Astrocyte (in vitro differentiated cells and primary cell): ENCODE measurements around the gene STC2. TPM values are rescaled to one million over a fixed set of nuclear protein-coding genes. Genes with fewer than 3 reads are reported as not detected.

ENCODE experiments used
- DNase-seq: peaks from one replicate; pipeline ENCODE4 v3.0.0-alpha.2; 2010; ENCODE audit warnings: low read depth
- FAIRE-seq: peaks from 2 replicates; lab custom pipeline; 2011; peaks lifted over from hg19 to GRCh38; lab: Jason Lieb, UNC
- H2AFZ ChIP-seq: 2 replicates; pipeline ENCODE4 v1.6.0; 2012; ENCODE audit warnings: low read depth, low read length, inconsistent platforms
- H3K27ac ChIP-seq: 2 replicates; pipeline ENCODE4 v1.5.1; 2011; ENCODE audit warnings: low read depth, low read length, inconsistent platforms
- H3K27me3 ChIP-seq: 2 replicates; pipeline ENCODE4 v1.6.0; 2011; ENCODE audit warnings: low read length, inconsistent platforms; ENCODE audit not compliant: insufficient read depth
- H3K36me3 ChIP-seq: 2 replicates; pipeline ENCODE4 v1.5.1; 2011; ENCODE audit warnings: low read length, inconsistent platforms; ENCODE audit not compliant: insufficient read depth
- H3K4me1 ChIP-seq: 2 replicates; pipeline ENCODE4 v1.5.1; 2011; ENCODE audit warnings: low read length, inconsistent platforms; ENCODE audit not compliant: insufficient read depth
- H3K4me2 ChIP-seq: 2 replicates; pipeline ENCODE4 v1.6.0; 2012; ENCODE audit warnings: low read length, inconsistent platforms
- H3K4me3 ChIP-seq: 2 replicates; pipeline ENCODE4 v1.5.1; 2011; ENCODE audit warnings: low read depth, mild to moderate bottlenecking, low read length, inconsistent platforms; ENCODE audit not compliant: insufficient read depth
- H3K79me2 ChIP-seq: 2 replicates; pipeline ENCODE4 v1.6.0; 2012; ENCODE audit warnings: mild to moderate bottlenecking, low read length, inconsistent platforms; ENCODE audit not compliant: insufficient read depth
- H3K9ac ChIP-seq: 2 replicates; pipeline ENCODE4 v1.6.0; 2012; ENCODE audit warnings: mild to moderate bottlenecking, low read length, inconsistent platforms
- H3K9me3 ChIP-seq: 2 replicates; pipeline ENCODE4 v1.5.1; 2012; ENCODE audit warnings: low read depth, mild to moderate bottlenecking, low read length, inconsistent platforms; ENCODE audit not compliant: insufficient read depth
- H4K20me1 ChIP-seq: 2 replicates; pipeline ENCODE4 v1.6.0; 2012; ENCODE audit warnings: low read length, inconsistent platforms; ENCODE audit not compliant: insufficient read depth
- H3K27ac Mint-ChIP-seq: one replicate; pipeline ENCODE4 v1.8.0; 2021; ENCODE audit warnings: mild to moderate bottlenecking, mixed read lengths; ENCODE audit not compliant: unreplicated experiment
- H3K27me3 Mint-ChIP-seq: one replicate; pipeline ENCODE4 v1.8.0; 2021; ENCODE audit warnings: low read depth, mixed read lengths; ENCODE audit not compliant: unreplicated experiment
- H3K36me3 Mint-ChIP-seq: one replicate; pipeline ENCODE4 v1.8.0; 2021; ENCODE audit warnings: low read depth, mixed read lengths; ENCODE audit not compliant: unreplicated experiment
- H3K4me1 Mint-ChIP-seq: one replicate; pipeline ENCODE4 v1.8.0; 2021; ENCODE audit warnings: low read depth, mixed read lengths; ENCODE audit not compliant: unreplicated experiment
- H3K4me3 Mint-ChIP-seq: one replicate; pipeline ENCODE4 v1.8.0; 2021; ENCODE audit warnings: mild to moderate bottlenecking, moderate library complexity, mixed read lengths; ENCODE audit not compliant: unreplicated experiment
- H3K9me3 Mint-ChIP-seq: one replicate; pipeline ENCODE4 v1.8.0; 2021; ENCODE audit warnings: mild to moderate bottlenecking, mixed read lengths; ENCODE audit not compliant: unreplicated experiment
- CTCF ChIP-seq: IDR thresholded peaks from 2 replicates; pipeline ENCODE4 v1.5.1; 2011; ENCODE audit warnings: low read depth, mild to moderate bottlenecking, inconsistent platforms, low read length, moderate library complexity; ENCODE audit not compliant: insufficient read depth
- EZH2 ChIP-seq: IDR thresholded peaks from 2 replicates; pipeline ENCODE4 v1.6.1; 2012; ENCODE audit warnings: mild to moderate bottlenecking, low read length, inconsistent platforms; ENCODE audit not compliant: insufficient read depth
- total RNA-seq: library from RNA; stranded (reverse); gene quantifications from 2 replicates; pipeline ENCODE4 v1.2.1, GENCODE V29; 2021

Gene STC2
- total RNA-seq, 1 donor from 2014 or later: 206 TPM

GRCh38 chr5:173278172-173278571, 50.0 kb downstream of the STC2 start:
- no peak for DNase-seq
- TF ChIP-seq EZH2: no peak
- TF ChIP-seq CTCF: no peak
- Histone ChIP-seq H3K4me1 (no peaks in the 10 kb centered on the region), H3K9ac (no peak overlapping the region), H3K36me3 (no peaks in the 10 kb centered on the region), H3K9me3 (no peaks in the 10 kb centered on the region), H3K27me3 (peaks cover 42% of the 10 kb centered on the region), H2AFZ (no peak overlapping the region), H3K4me3 (no peak overlapping the region), H3K4me2 (no peak overlapping the region), H3K79me2 (no peaks in the 10 kb centered on the region), H3K27ac (no peak overlapping the region), H4K20me1 (no peaks in the 10 kb centered on the region)
- H3K27ac Mint-ChIP-seq: no peak overlapping the region
- H3K9me3 Mint-ChIP-seq: peaks cover 7% of the 10 kb centered on the region
- FAIRE-seq: no peak
- peaks cover 35% of the 10 kb centered on the region for H3K27me3 Mint-ChIP-seq
- no peak overlapping the region for H3K4me3 Mint-ChIP-seq
- H3K36me3 Mint-ChIP-seq: no peaks in the 10 kb centered on the region
- H3K4me1 Mint-ChIP-seq: no peaks in the 10 kb centered on the region

- H3K4me3 Mint-ChIP-seq: no peak overlapping the region
- Histone ChIP-seq H3K9me3 (peaks cover 3% of the 10 kb centered on the region), H3K27ac (no peak overlapping the region), H3K79me2 (no peaks in the 10 kb centered on the region), H3K4me1 (no peaks in the 10 kb centered on the region), H3K27me3 (peaks cover 26% of the 10 kb centered on the region), H3K4me2 (no peak overlapping the region), H2AFZ (no peak overlapping the region), H3K9ac (no peak overlapping the region), H4K20me1 (no peaks in the 10 kb centered on the region), H3K4me3 (no peak overlapping the region), H3K36me3 (no peaks in the 10 kb centered on the region)
- H3K9me3 Mint-ChIP-seq: peaks cover 7% of the 10 kb centered on the region
- H3K36me3 Mint-ChIP-seq: no peaks in the 10 kb centered on the region
- no peak for TF ChIP-seq EZH2
- no peak for TF ChIP-seq CTCF
- no peak overlapping the region for H3K27ac Mint-ChIP-seq
- FAIRE-seq (no peak), DNase-seq (no peak)
- peaks cover 24% of the 10 kb centered on the region for H3K27me3 Mint-ChIP-seq
- H3K4me1 Mint-ChIP-seq: no peaks in the 10 kb centered on the region
Measured at GRCh38 chr5:173274771-173275170, 53.4 kb downstream of the STC2 start.

GRCh38 chr5:173271419-173271818, 56.8 kb downstream of the STC2 start:
- Mint-ChIP-seq H3K4me1 (no peaks in the 10 kb centered on the region), H3K36me3 (no peaks in the 10 kb centered on the region), H3K4me3 (no peak overlapping the region), H3K27me3 (peaks cover 36% of the 10 kb centered on the region), H3K27ac (no peak overlapping the region), H3K9me3 (peaks cover 7% of the 10 kb centered on the region)
- H3K27ac ChIP-seq: no peak overlapping the region
- H3K4me1 ChIP-seq: no peaks in the 10 kb centered on the region
- peaks cover 10% of the 10 kb centered on the region for H3K9me3 ChIP-seq
- TF ChIP-seq EZH2: no peak
- TF ChIP-seq CTCF: no peak
- no peak overlapping the region for H2AFZ ChIP-seq
- no peak overlapping the region for H3K9ac ChIP-seq
- H3K36me3 ChIP-seq: no peaks in the 10 kb centered on the region
- H3K79me2 ChIP-seq: no peaks in the 10 kb centered on the region
- DNase-seq: no peak
- no peak overlapping the region for H3K4me2 ChIP-seq
- no peak for FAIRE-seq
- no peaks in the 10 kb centered on the region for H4K20me1 ChIP-seq
- H3K27me3 ChIP-seq: peaks cover 23% of the 10 kb centered on the region
- no peak overlapping the region for H3K4me3 ChIP-seq
